HG02588 (cell line): Measurements from ENCODE around the gene NOP56.

Experiments
- ATAC-seq: cut with Tn5 transposase; IDR thresholded peaks from one replicate; pipeline ENCODE4 v1.9.1; 2021; ENCODE audit warnings: mild to moderate bottlenecking, moderate library complexity; ENCODE audit not compliant: unreplicated experiment

The NOP56 gene

DNA sequence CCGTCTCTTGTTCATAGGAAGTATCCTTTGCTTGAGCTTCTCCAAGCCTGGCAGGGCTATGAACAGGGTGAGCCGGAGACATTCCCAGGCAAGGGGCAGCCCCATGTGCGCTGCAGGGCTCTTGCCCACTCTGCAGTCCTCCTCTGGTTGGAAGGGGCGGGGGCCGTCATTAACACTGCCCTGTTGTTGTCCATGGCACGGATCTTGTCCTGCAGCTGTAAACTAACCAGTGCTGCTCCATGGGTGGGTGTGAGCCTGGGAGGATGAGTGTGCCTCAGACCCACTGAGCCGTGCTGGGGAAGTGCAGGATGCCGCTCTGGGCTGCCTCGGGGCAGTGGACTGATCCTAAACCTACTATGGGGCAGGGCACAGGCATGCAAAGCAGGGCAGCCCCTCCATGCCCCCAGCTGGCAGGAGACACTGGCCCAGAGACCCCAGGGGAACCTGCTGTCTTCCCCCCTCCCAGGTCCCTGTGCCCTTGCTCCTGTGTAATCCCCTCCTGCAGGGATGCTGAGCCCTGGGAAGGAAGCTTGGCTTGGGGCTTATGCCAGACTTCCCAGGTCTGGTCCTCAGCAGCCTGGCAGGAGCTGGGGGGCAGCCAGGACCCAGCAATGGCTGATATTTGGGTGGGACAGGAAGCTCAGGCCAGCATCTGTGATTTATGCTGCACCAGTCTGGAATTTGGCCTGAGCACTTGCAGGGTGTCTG lies 48.6 kb downstream of the NOP56 start:
- ATAC-seq, result no peak

DNA sequence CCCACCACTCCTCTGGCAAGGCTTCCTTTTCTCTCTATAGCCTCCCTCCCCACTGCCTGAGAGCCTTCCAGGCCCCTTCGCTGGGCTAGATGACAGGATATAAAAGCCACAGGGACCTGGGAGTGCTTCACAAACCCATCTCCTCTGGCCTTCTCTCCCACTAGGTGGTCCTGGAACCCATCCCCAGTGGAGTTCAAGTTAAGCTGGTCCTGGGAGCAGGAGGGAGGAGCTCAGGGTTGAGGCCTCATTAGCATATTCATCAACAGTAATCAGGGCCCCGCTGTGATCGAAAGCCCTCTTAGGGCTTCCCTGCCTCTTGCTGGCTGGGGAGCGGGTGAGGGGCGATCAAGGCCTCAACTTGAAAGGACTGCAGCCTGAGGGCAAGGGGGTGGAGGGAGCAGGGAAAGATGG lies 49.2 kb downstream of the NOP56 start:
- no peak for ATAC-seq

GRCh38 chr20:2703716-2704475 lies 51.5 kb downstream of the NOP56 start:
- ATAC-seq, result no peak

GRCh38 chr20:2705931-2706645 lies 53.7 kb downstream of the NOP56 start:
- no peak for ATAC-seq

GRCh38 chr20:2706688-2707352 lies 54.4 kb downstream of the NOP56 start:
- ATAC-seq, result no peak

GRCh38 chr20:2707353-2708072 lies 55.1 kb downstream of the NOP56 start:
- no peak for ATAC-seq
